Trophoblast cell (in vitro differentiated cells and primary cell): ENCODE results near the gene FEM1B.

Source experiments
- DNase-seq, 2 donors: peaks; one replicate each; pipeline ENCODE4 v3.0.0-alpha.2; 2016
- H2AFZ ChIP-seq: 2 replicates; pipeline ENCODE4 v1.6.1; 2013; ENCODE audit warnings: low read length, moderate library complexity, mild to moderate bottlenecking; ENCODE audit not compliant: insufficient read depth, poor library complexity
- H2AK5ac ChIP-seq: 2 replicates; pipeline ENCODE4 v1.6.1; 2013; ENCODE audit warnings: mild to moderate bottlenecking, low read length
- H2BK120ac ChIP-seq: 2 replicates; pipeline ENCODE4 v1.6.1; 2013; ENCODE audit warnings: low read length, mild to moderate bottlenecking, moderate library complexity; ENCODE audit not compliant: insufficient read depth, poor library complexity
- H2BK12ac ChIP-seq: 2 replicates; pipeline ENCODE4 v1.6.1; 2013; ENCODE audit warnings: mild to moderate bottlenecking, low read length, moderate library complexity
- H2BK5ac ChIP-seq: 2 replicates; pipeline ENCODE4 v1.6.1; 2013; ENCODE audit warnings: low read length, low read depth, moderate library complexity, mild to moderate bottlenecking; ENCODE audit not compliant: poor library complexity
- H3K14ac ChIP-seq: 2 replicates; pipeline ENCODE4 v1.6.1; 2013; ENCODE audit warnings: mild to moderate bottlenecking, low read length
- H3K18ac ChIP-seq: 2 replicates; pipeline ENCODE4 v1.6.1; 2013; ENCODE audit warnings: mild to moderate bottlenecking, low read length
- H3K23ac ChIP-seq: 2 replicates; pipeline ENCODE4 v1.6.1; 2013; ENCODE audit warnings: low read length
- H3K27ac ChIP-seq: 2 replicates; pipeline ENCODE4 v1.5.1; 2013; ENCODE audit warnings: low read depth, mild to moderate bottlenecking, inconsistent platforms, low read length, moderate library complexity
- H3K27me3 ChIP-seq: 2 replicates; pipeline ENCODE4 v1.6.1; 2013; ENCODE audit warnings: inconsistent platforms, mild to moderate bottlenecking, low read length, moderate library complexity; ENCODE audit not compliant: insufficient read depth
- H3K36me3 ChIP-seq, 2 experiments: 1 replicate in 1 of 2; 2 replicates in 1 of 2; pipeline ENCODE4 v1.6.1; 2013; ENCODE audit warnings: low read length in 2 of 2, mild to moderate bottlenecking in 2 of 2, moderate library complexity in 1 of 2; ENCODE audit not compliant: insufficient read depth in 2 of 2, control insufficient read depth in 1 of 2
- H3K4ac ChIP-seq: 2 replicates; pipeline ENCODE4 v1.6.1; 2013; ENCODE audit warnings: low read depth, mild to moderate bottlenecking, low read length, moderate library complexity
- H3K4me1 ChIP-seq, 2 experiments: 1 replicate in 1 of 2; 2 replicates in 1 of 2; pipeline ENCODE4 v1.6.1; 2013; ENCODE audit warnings: low read length in 2 of 2, mild to moderate bottlenecking in 2 of 2, moderate library complexity in 1 of 2; ENCODE audit not compliant: insufficient read depth in 2 of 2, control insufficient read depth in 1 of 2
- H3K4me2 ChIP-seq: 2 replicates; pipeline ENCODE4 v1.6.1; 2013; ENCODE audit warnings: inconsistent platforms, mild to moderate bottlenecking, low read length, moderate library complexity
- H3K4me3 ChIP-seq: 2 replicates; pipeline ENCODE4 v1.5.1; 2013; ENCODE audit warnings: mild to moderate bottlenecking, low read depth, low read length, inconsistent platforms
- H3K79me1 ChIP-seq: one replicate; pipeline ENCODE4 v1.6.1; 2013; ENCODE audit warnings: low read length
- H3K79me2 ChIP-seq: 2 replicates; pipeline ENCODE4 v1.6.1; 2013; ENCODE audit warnings: low read length, mild to moderate bottlenecking; ENCODE audit not compliant: control insufficient read depth, insufficient read depth, poor library complexity
- H3K9ac ChIP-seq: 2 replicates; pipeline ENCODE4 v1.6.1; 2013; ENCODE audit warnings: mild to moderate bottlenecking, low read length
- H3K9me3 ChIP-seq: 2 replicates; pipeline ENCODE4 v1.6.1; 2013; ENCODE audit warnings: low read depth, mild to moderate bottlenecking, control low read depth, inconsistent platforms, low read length; ENCODE audit not compliant: insufficient read depth
- H4K12ac ChIP-seq: 2 replicates; pipeline ENCODE4 v1.6.1; 2013; ENCODE audit warnings: low read depth, mild to moderate bottlenecking, low read length, moderate library complexity
- H4K8ac ChIP-seq: 2 replicates; pipeline ENCODE4 v1.6.1; 2013; ENCODE audit warnings: low read depth, mild to moderate bottlenecking, low read length, moderate library complexity
- H4K91ac ChIP-seq: one replicate; pipeline ENCODE4 v1.6.1; 2013; ENCODE audit warnings: low read depth, mild to moderate bottlenecking, low read length, moderate library complexity
- WGBS: extraction: QIAGEN DNeasy Blood & Tissue Kit; methylation state at CpG from one replicate; pipeline ENCODE4 v1.1.7; 2013; ENCODE audit warnings: missing lambda C conversion rate; ENCODE audit not compliant: insufficient read length, insufficient coverage; ENCODE audit errors: extremely low coverage; 5-methylcytosine and 5-hydroxymethylcytosine counted together

The FEM1B gene

GRCh38 chr15:68311464-68311835 is 33.9 kb downstream of the FEM1B start:
- Histone ChIP-seq H3K4ac (no peak overlapping the region), H3K9me3 (no peaks in the 10 kb centered on the region), H2AK5ac (no peak overlapping the region), H3K4me2 (no peak overlapping the region), H3K9ac (no peak overlapping the region), H4K8ac (no peak overlapping the region), H3K4me1 (peaks cover 9 to 12% of the 10 kb centered on the region in 2 experiments), H3K79me2 (no peaks in the 10 kb centered on the region), H3K14ac (no peak overlapping the region), H3K27me3 (no peaks in the 10 kb centered on the region), H4K12ac (no peak overlapping the region), H2BK5ac (no peak overlapping the region), H3K79me1 (no peaks in the 10 kb centered on the region), H3K36me3 (no peaks in the 10 kb centered on the region), H3K18ac (no peak overlapping the region), H2BK12ac (no peak overlapping the region), H4K91ac (no peak overlapping the region), H3K4me3 (no peak overlapping the region), H3K27ac (no peak overlapping the region), H3K23ac (no peak overlapping the region), H2BK120ac (no peak overlapping the region), H2AFZ (no peak overlapping the region)
- no peak for DNase-seq
- no CpG with 5 or more reads among the region's 3 CpGs for WGBS

- Histone ChIP-seq H3K14ac (no peak overlapping the region), H4K12ac (no peak overlapping the region), H3K18ac (no peak overlapping the region), H3K79me1 (no peaks in the 10 kb centered on the region), H3K27me3 (no peaks in the 10 kb centered on the region), H3K4me1 (peaks cover 9 to 12% of the 10 kb centered on the region in 2 experiments), H2BK12ac (no peak overlapping the region), H3K79me2 (no peaks in the 10 kb centered on the region), H3K4ac (no peak overlapping the region), H4K91ac (no peak overlapping the region), H4K8ac (no peak overlapping the region), H2BK120ac (no peak overlapping the region), H3K36me3 (no peaks in the 10 kb centered on the region), H3K9ac (no peak overlapping the region), H3K4me2 (no peak overlapping the region), H3K4me3 (no peak overlapping the region), H3K27ac (no peak overlapping the region), H3K23ac (no peak overlapping the region), H2AK5ac (no peak overlapping the region), H2AFZ (no peak overlapping the region), H3K9me3 (no peaks in the 10 kb centered on the region), H2BK5ac (no peak overlapping the region)
- no peak for DNase-seq
- WGBS, result no CpG with 5 or more reads among the region's 3 CpGs
Measured at GRCh38 chr15:68311859-68312557, 34.5 kb downstream of the FEM1B start.

GRCh38 chr15:68312701-68313204 is 35.2 kb downstream of the FEM1B start:
- Histone ChIP-seq H4K91ac (no peak overlapping the region), H3K36me3 (no peaks in the 10 kb centered on the region), H2BK12ac (no peak overlapping the region), H3K27ac (no peak overlapping the region), H3K23ac (no peak overlapping the region), H3K79me2 (no peaks in the 10 kb centered on the region), H2BK120ac (no peak overlapping the region), H3K4me3 (no peak overlapping the region), H3K4me2 (no peak overlapping the region), H3K79me1 (no peaks in the 10 kb centered on the region), H3K9ac (no peak overlapping the region), H3K4ac (no peak overlapping the region), H3K14ac (no peak overlapping the region), H2AFZ (no peak overlapping the region), H4K12ac (no peak overlapping the region), H3K4me1 (peaks cover 9 to 12% of the 10 kb centered on the region in 2 experiments), H3K18ac (no peak overlapping the region), H2BK5ac (no peak overlapping the region), H4K8ac (no peak overlapping the region), H3K9me3 (no peaks in the 10 kb centered on the region), H2AK5ac (no peak overlapping the region), H3K27me3 (no peaks in the 10 kb centered on the region)
- WGBS, result no CpG with 5 or more reads among the region's 18 CpGs
- DNase-seq, result no peak

DNA sequence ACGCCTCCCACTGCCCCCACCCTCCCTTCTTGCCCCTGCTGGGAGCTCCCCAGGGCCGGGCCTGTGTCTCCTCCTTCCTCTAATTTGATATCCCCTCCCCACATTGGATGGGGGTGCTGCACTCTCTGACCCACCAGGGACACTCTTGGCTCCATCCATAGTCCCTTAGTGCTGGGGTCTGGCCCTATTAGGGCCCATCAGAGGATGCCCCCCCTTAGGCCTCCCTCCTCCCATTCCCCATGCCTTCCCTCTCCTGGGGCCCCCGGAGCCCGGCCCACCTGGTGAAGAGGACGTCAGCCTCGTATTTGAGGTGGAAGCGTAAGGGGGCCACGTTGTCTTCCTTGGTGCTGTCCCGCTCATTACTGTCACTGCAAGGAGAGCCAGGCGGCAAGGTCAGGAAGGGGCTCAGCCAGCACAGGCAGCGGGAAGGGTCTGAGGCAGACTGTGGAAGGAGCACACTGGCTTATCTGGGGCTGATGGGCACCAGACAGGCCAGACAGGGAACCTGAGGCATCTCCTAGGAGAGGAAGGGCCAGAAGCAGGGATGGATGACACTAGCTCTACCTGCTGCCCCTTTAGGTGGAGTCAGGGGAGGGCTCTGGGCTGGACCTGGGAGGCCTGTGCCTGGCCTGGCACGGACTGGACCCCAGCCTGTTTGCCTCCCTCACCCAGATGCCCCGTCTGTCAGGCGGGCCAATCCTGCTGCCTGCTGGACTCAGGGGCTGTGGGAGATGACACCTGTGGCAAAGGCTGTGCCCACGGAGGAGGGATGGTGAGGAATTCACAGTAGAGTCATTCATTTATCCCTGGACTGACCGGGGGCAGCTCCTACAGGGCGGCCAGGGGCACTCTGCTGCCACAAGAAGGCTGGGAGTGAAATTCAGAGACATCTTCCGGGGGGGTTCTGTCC is 36.2 kb downstream of the FEM1B start:
- Histone ChIP-seq H3K27ac (no peak overlapping the region), H3K36me3 (no peaks in the 10 kb centered on the region), H3K9me3 (no peaks in the 10 kb centered on the region), H3K4me1 (peaks cover 9 to 12% of the 10 kb centered on the region in 2 experiments), H3K79me2 (no peaks in the 10 kb centered on the region), H3K27me3 (no peaks in the 10 kb centered on the region), H3K4me2 (no peak overlapping the region), H2BK5ac (no peak overlapping the region), H3K4me3 (no peak overlapping the region), H3K23ac (no peak overlapping the region), H2BK12ac (peak overlapping the region; percentile 8), H3K4ac (no peak overlapping the region), H3K18ac (no peak overlapping the region), H3K79me1 (no peaks in the 10 kb centered on the region), H2AK5ac (no peak overlapping the region), H3K9ac (no peak overlapping the region), H2AFZ (no peak overlapping the region), H4K91ac (no peak overlapping the region), H3K14ac (no peak overlapping the region), H4K8ac (no peak overlapping the region), H4K12ac (no peak overlapping the region), H2BK120ac (no peak overlapping the region)
- no peak for DNase-seq
- WGBS, result no CpG with 5 or more reads among the region's 18 CpGs
